Neural cell (in vitro differentiated cells): Measurements from ENCODE around the gene ZNF148. TPM values are rescaled to one million over a fixed set of nuclear protein-coding genes. Genes with fewer than 3 reads are reported as not detected.

Experiments
- H2AFZ ChIP-seq: fragments of 200-600, 300-800 bp; sonication (generic), shearing (Covaris generic); 2 replicates; pipeline ENCODE4 v1.6.0; 2014; ENCODE audit warnings: low read depth, mild to moderate bottlenecking, antibody characterized with exemption, low read length, moderate library complexity
- H3F3A ChIP-seq: fragments of 200-600 bp; shearing (Covaris generic); 2 replicates; pipeline ENCODE4 v1.6.1; 2016; ENCODE audit warnings: mild to moderate bottlenecking, moderate library complexity, mixed read lengths, antibody characterized with exemption, low read length; ENCODE audit not compliant: insufficient read depth, poor library complexity, severe bottlenecking
- H3K27ac ChIP-seq: fragments of 200-600, 300-800 bp; sonication (generic), shearing (Covaris generic); 2 replicates; pipeline ENCODE4 v1.5.1; 2014; ENCODE audit warnings: mild to moderate bottlenecking, low read length, moderate library complexity
- H3K27me3 ChIP-seq: fragments of 300-800, 200-600 bp; sonication (generic), shearing (Covaris generic); 2 replicates; pipeline ENCODE4 v1.6.0; 2014; ENCODE audit warnings: mild to moderate bottlenecking, low read depth, low read length, moderate library complexity; ENCODE audit not compliant: insufficient read depth
- H3K36me3 ChIP-seq: fragments of 300-800, 200-600 bp; sonication (generic), shearing (Covaris generic); 2 replicates; pipeline ENCODE4 v1.5.1; 2014; ENCODE audit warnings: mild to moderate bottlenecking, antibody characterized with exemption, low read length, moderate library complexity; ENCODE audit not compliant: insufficient read depth
- H3K4me2 ChIP-seq: fragments of 300-800, 200-600 bp; sonication (generic), shearing (Covaris generic); 2 replicates; pipeline ENCODE4 v1.6.0; 2014; ENCODE audit warnings: mild to moderate bottlenecking, low read length
- H3K4me3 ChIP-seq: fragments of 300-800, 200-600 bp; sonication (generic), shearing (Covaris generic); 2 replicates; pipeline ENCODE4 v1.5.1; 2014; ENCODE audit warnings: mild to moderate bottlenecking, low read length, moderate library complexity
- H3K79me2 ChIP-seq: fragments of 200-600 bp; shearing (Covaris generic); replicated peaks from 2 replicates; pipeline ENCODE4 v1.6.0; 2014; ENCODE audit warnings: mild to moderate bottlenecking, low read length, moderate library complexity; ENCODE audit not compliant: insufficient read depth
- H3K9ac ChIP-seq: fragments of 300-800, 200-600 bp; sonication (generic), shearing (Covaris generic); 2 replicates; pipeline ENCODE4 v1.6.1; 2016; ENCODE audit warnings: mild to moderate bottlenecking, low read length, mixed read lengths
- H3K9me2 ChIP-seq: fragments of 200-600 bp; shearing (Covaris generic); 2 replicates; pipeline ENCODE4 v1.6.1; 2016; ENCODE audit warnings: mild to moderate bottlenecking, low read length, mixed read lengths; ENCODE audit not compliant: insufficient read depth
- H3K9me3 ChIP-seq: fragments of 200-600, 300-800 bp; sonication (generic), shearing (Covaris generic); 2 replicates; pipeline ENCODE4 v1.6.1; 2016; ENCODE audit warnings: mild to moderate bottlenecking, mixed run types, low read length, moderate library complexity, mixed read lengths
- H4K20me1 ChIP-seq: fragments of 200-600 bp; shearing (Covaris generic); 2 replicates; pipeline ENCODE4 v1.6.1; 2016; ENCODE audit warnings: mild to moderate bottlenecking, mixed run types; ENCODE audit not compliant: insufficient read depth
- CTCF ChIP-seq: fragments of 450-650 bp; IDR thresholded peaks from 2 replicates; pipeline ENCODE4 v1.5.1; 2014; ENCODE audit warnings: antibody characterized with exemption, mild to moderate bottlenecking, moderate library complexity; ENCODE audit not compliant: poor library complexity, severe bottlenecking
- EP300 ChIP-seq: fragments of 450-650 bp; conservative IDR thresholded peaks from 2 replicates; pipeline ENCODE4 v1.6.1; 2014; ENCODE audit warnings: antibody characterized with exemption, mild to moderate bottlenecking, moderate library complexity; ENCODE audit not compliant: poor library complexity, severe bottlenecking
- EZH2 ChIP-seq: fragments of 200-600, 300-800 bp; shearing (Covaris generic), sonication (generic); IDR thresholded peaks from 2 replicates; pipeline ENCODE4 v1.6.1; 2014; ENCODE audit warnings: antibody characterized with exemption, low read length, borderline replicate concordance, mild to moderate bottlenecking; ENCODE audit not compliant: insufficient read depth, poor library complexity, severe bottlenecking
- MXI1 ChIP-seq: fragments of 450-650 bp; conservative IDR thresholded peaks from 2 replicates; pipeline ENCODE4 v1.6.1; 2014; ENCODE audit warnings: antibody characterized with exemption, mild to moderate bottlenecking; ENCODE audit not compliant: poor library complexity, severe bottlenecking
- POLR2AphosphoS5 ChIP-seq: IDR thresholded peaks from 2 replicates; pipeline ENCODE4 v1.6.1; 2012
- RAD21 ChIP-seq: fragments of 450-650 bp; conservative IDR thresholded peaks from 2 replicates; pipeline ENCODE4 v1.6.1; 2014; ENCODE audit warnings: antibody characterized with exemption, mild to moderate bottlenecking, moderate library complexity
- REST ChIP-seq: IDR thresholded peaks from 2 replicates; pipeline ENCODE4 v1.6.1; 2012; ENCODE audit warnings: borderline replicate concordance
- SMC3 ChIP-seq: fragments of 450-650 bp; conservative IDR thresholded peaks from 2 replicates; pipeline ENCODE4 v1.6.1; 2014; ENCODE audit warnings: antibody characterized with exemption, mild to moderate bottlenecking, moderate library complexity; ENCODE audit not compliant: poor library complexity
- TAF1 ChIP-seq: IDR thresholded peaks from 2 replicates; pipeline ENCODE4 v1.6.1; 2012; ENCODE audit warnings: low read depth
- polyA plus RNA-seq: library from polyadenylated mRNA; depleted of rRNA; stranded (reverse); fragments of >200 nt; gene quantifications from 2 replicates; pipeline ENCODE4 v1.2.3, GENCODE V29; 2014

ZNF148 gene
- polyA plus RNA-seq, 1 donor from 2014 or later: 16.9 TPM

- Histone ChIP-seq H3K9me3 (no peaks in the 10 kb centered on the region), H3F3A (no peaks in the 10 kb centered on the region), H3K4me3 (no peak overlapping the region), H2AFZ (no peak overlapping the region), H3K9me2 (no peaks in the 10 kb centered on the region), H3K27ac (no peak overlapping the region), H3K9ac (no peak overlapping the region), H4K20me1 (no peaks in the 10 kb centered on the region), H3K79me2 (no peaks in the 10 kb centered on the region), H3K4me2 (no peak overlapping the region), H3K36me3 (no peaks in the 10 kb centered on the region), H3K27me3 (no peaks in the 10 kb centered on the region)
- TF ChIP-seq CTCF: no peak
- no peak for TF ChIP-seq EP300
- no peak for TF ChIP-seq SMC3
- TF ChIP-seq RAD21: no peak
- TF ChIP-seq MXI1: no peak
- TF ChIP-seq REST: no peak
- TF ChIP-seq EZH2: no peak
- no peak for TF ChIP-seq TAF1
- TF ChIP-seq POLR2AphosphoS5: no peak
Observed at GRCh38 chr3:125236331-125236903, 138.7 kb downstream of the ZNF148 start.

- H2AFZ ChIP-seq: no peak overlapping the region
- H3K27me3 ChIP-seq: no peaks in the 10 kb centered on the region
- H3K9ac ChIP-seq: no peak overlapping the region
- no peak overlapping the region for H3K4me2 ChIP-seq
- no peaks in the 10 kb centered on the region for H3K79me2 ChIP-seq
- no peak overlapping the region for H3K4me3 ChIP-seq
- H3K36me3 ChIP-seq: no peaks in the 10 kb centered on the region
- H3K9me2 ChIP-seq: no peaks in the 10 kb centered on the region
- no peaks in the 10 kb centered on the region for H4K20me1 ChIP-seq
- H3F3A ChIP-seq: no peaks in the 10 kb centered on the region
- no peak overlapping the region for H3K27ac ChIP-seq
- TF ChIP-seq POLR2AphosphoS5 (no peak), SMC3 (no peak), REST (no peak), EP300 (no peak), CTCF (no peak), MXI1 (no peak)
- no peaks in the 10 kb centered on the region for H3K9me3 ChIP-seq
Observed at GRCh38 chr3:125234831-125235230, 140.3 kb downstream of the ZNF148 start.
